ENCODE measurements around the gene IL1F10.

- TF ChIP-seq CTCF (IDR thresholded peaks at IDR 0.05) (no peak), POLR2A (IDR thresholded peaks at IDR 0.05) (no peak), POLR2AphosphoS5 (IDR thresholded peaks at IDR 0.05) (no peak)
Observed at GRCh38 chr2:113018509-113018908, 49.3 kb upstream of the IL1F10 start.
